HCT116 (cell line): ENCODE measurements around the gene SNPH.

Experiments used
- ATF3 ChIP-seq: IDR thresholded peaks from 2 replicates; pipeline ENCODE4 v1.6.1; 2012
- CBX3 ChIP-seq: IDR thresholded peaks from 2 replicates; pipeline ENCODE4 v1.6.1; 2012; ENCODE audit warnings: low read depth
- CEBPB ChIP-seq: IDR thresholded peaks from 2 replicates; pipeline ENCODE4 v1.6.1; 2012; ENCODE audit warnings: low read depth
- CTCF ChIP-seq, 3 experiments: fragments of 200-600 bp in 1 of 3; sonication (generic) in 1 of 3; IDR thresholded peaks in 2 of 3; conservative IDR thresholded peaks in 1 of 3; 2 replicates each; pipeline ENCODE4 v1.5.1; 2012 to 2017; ENCODE audit warnings: low read depth in 2 of 3, low read length in 2 of 3, antibody characterized with exemption in 1 of 3, borderline replicate concordance in 1 of 3, control low read depth in 1 of 3, mild to moderate bottlenecking in 1 of 3, mixed read lengths in 1 of 3, mixed run types in 1 of 3, moderate library complexity in 1 of 3; ENCODE audit not compliant: insufficient read depth in 1 of 3
- EZH2 ChIP-seq: fragments of 200-600 bp; sonication (generic); IDR thresholded peaks from 2 replicates; pipeline ENCODE4 v1.6.1; 2017; ENCODE audit warnings: antibody characterized with exemption, mixed run types
- FOSL1 ChIP-seq: IDR thresholded peaks from 2 replicates; pipeline ENCODE4 v1.6.1; 2012; ENCODE audit warnings: low read depth
- JUND ChIP-seq: IDR thresholded peaks from 2 replicates; pipeline ENCODE4 v1.6.1; 2012
- POLR2A ChIP-seq: IDR thresholded peaks from 2 replicates; pipeline ENCODE4 v1.7.0; 2011; ENCODE audit warnings: borderline replicate concordance; ENCODE audit not compliant: insufficient read depth, insufficient read length; ENCODE audit errors: extremely low read depth
- POLR2AphosphoS5 ChIP-seq: IDR thresholded peaks from 2 replicates; pipeline ENCODE4 v1.6.1; 2011; ENCODE audit warnings: mild to moderate bottlenecking, low read depth, low read length, moderate library complexity
- REST ChIP-seq: IDR thresholded peaks from 2 replicates; pipeline ENCODE4 v1.6.1; 2012; ENCODE audit warnings: low read depth
- SP1 ChIP-seq: IDR thresholded peaks from 2 replicates; pipeline ENCODE4 v1.6.1; 2012; ENCODE audit warnings: low read depth
- YY1 ChIP-seq: IDR thresholded peaks from 2 replicates; pipeline ENCODE4 v1.6.1; 2011; ENCODE audit warnings: low read length, low read depth, moderate library complexity, mild to moderate bottlenecking; ENCODE audit not compliant: insufficient replicate concordance; ENCODE audit errors: extremely low read depth
- ZNF274 ChIP-seq: fragments of 200-500 bp; sonication (Bioruptor generic); IDR thresholded peaks from 2 replicates; pipeline ENCODE4 v1.6.1; 2014; ENCODE audit warnings: mild to moderate bottlenecking, low read depth, low read length, inconsistent platforms

GRCh38 chr20:1336699-1337367 is 70.7 kb downstream of the SNPH start:
- TF ChIP-seq SP1 (no peak), ATF3 (no peak), POLR2A (no peak), CTCF (IDR thresholded peaks at IDR 0.05 in 2 of 3, conservative IDR thresholded peaks at IDR 0.05 in 1 of 3; ENCODE audit: borderline replicate concordance in 1 of 3, insufficient read depth in 1 of 3, low read depth in 2 of 3, low read length in 2 of 3) (no peak), ZNF274 (no peak), CBX3 (no peak), EZH2 (no peak), YY1 (no peak), POLR2AphosphoS5 (no peak), JUND (no peak), REST (no peak), CEBPB (no peak), FOSL1 (no peak)
